H1 (cell line): ENCODE results near the gene PRELID2. TPM values are rescaled to one million over a fixed set of nuclear protein-coding genes. Genes with fewer than 3 reads are reported as not detected.

Source experiments
- MAX ChIP-seq: IDR thresholded peaks from 2 replicates; pipeline ENCODE4 v1.6.1; 2012; ENCODE audit warnings: inconsistent platforms
- NRF1 ChIP-seq: IDR thresholded peaks from 2 replicates; pipeline ENCODE4 v1.6.1; 2011; ENCODE audit warnings: mild to moderate bottlenecking, low read depth, low read length, improper control_type of control experiment
- SAP30 ChIP-seq: fragments of 300-600 bp; sonication (generic); IDR thresholded peaks from 2 replicates; pipeline ENCODE4 v1.7.1; 2012; ENCODE audit warnings: low read length, moderate library complexity, mild to moderate bottlenecking, inconsistent platforms; ENCODE audit not compliant: insufficient read depth, insufficient replicate concordance
- SP4 ChIP-seq: IDR thresholded peaks from 2 replicates; pipeline ENCODE4 v1.6.1; 2012; ENCODE audit warnings: low read length, inconsistent platforms
- TBP ChIP-seq: IDR thresholded peaks from 2 replicates; pipeline ENCODE4 v1.6.1; 2011; ENCODE audit warnings: low read depth, low read length, improper control_type of control experiment
- TEAD4 ChIP-seq: IDR thresholded peaks from 2 replicates; pipeline ENCODE4 v1.6.1; 2012; ENCODE audit warnings: low read depth, low read length, inconsistent platforms, mixed read lengths
- YY1 ChIP-seq: IDR thresholded peaks from 2 replicates; pipeline ENCODE4 v1.6.1; 2011; ENCODE audit warnings: low read depth, mild to moderate bottlenecking, low read length
- polyA plus RNA-seq, 7 experiments: library from polyadenylated mRNA; depleted of rRNA in 3 of 7; stranded (reverse) in 5 of 7; unstranded in 2 of 7; fragments of >200 nt in 5 of 7; fragments of 200-250 nt in 2 of 7; gene quantifications; 1 replicate in 5 of 7; 2 replicates in 1 of 7; 4 replicates in 1 of 7; pipeline versions ENCODE4 v1.2.1 to v1.2.3, GENCODE V29; 2011 to 2013; ENCODE audit warnings: missing spikeins in 2 of 7, mixed read lengths in 2 of 7
- total RNA-seq: library from RNA; stranded (reverse); fragmentation: NEBNext Ultra II Directional; extraction: Animal tissue kit (Norgen Biotek cat#: 25700); gene quantifications from 2 replicates; pipeline ENCODE4 v1.2.1, GENCODE V29; 2021

Gene PRELID2
- total and polyA plus RNA-seq, 2 of the 8 experiments (the other 6 are each of a cell fraction or from before 2014, with no cell fraction given): 2.2 to 7.8 TPM

- TF ChIP-seq NRF1 (no peak), SP4 (no peak), SAP30 (no peak), TEAD4 (no peak), MAX (no peak), TBP (no peak), YY1 (no peak)
These were observed 23.8 kb upstream of the PRELID2 start (continued) for GRCh38 chr5:145858959-145859358.
